Measurements from ENCODE around the gene CMKLR1.

CMKLR1 gene

DNA sequence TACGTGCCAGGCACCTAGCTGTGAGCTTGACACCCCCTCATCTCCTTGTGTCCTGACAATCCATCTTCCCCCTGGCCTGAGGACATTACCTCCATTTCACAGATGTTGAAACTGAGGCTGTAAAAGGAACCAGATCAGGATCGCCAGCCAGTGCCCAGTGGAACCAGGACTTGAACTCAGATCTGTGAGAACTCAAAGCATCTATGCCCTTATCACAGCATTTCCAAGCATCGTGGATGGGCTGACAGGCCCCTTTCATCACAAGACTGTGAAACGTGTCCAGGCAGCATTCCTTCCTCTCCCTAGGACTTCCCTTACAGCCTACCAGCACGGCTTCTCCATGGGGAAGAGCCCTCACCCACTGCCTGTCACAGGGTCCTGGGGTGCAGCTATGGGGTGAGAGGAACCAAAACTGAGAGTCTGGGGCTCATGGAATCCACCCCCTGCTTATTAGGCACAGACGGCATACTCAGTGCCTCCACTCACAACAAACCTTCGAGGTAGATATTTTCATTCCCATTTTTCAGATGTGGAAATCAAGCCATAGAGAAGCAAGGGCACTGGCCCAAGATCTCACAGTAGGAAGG, 26.9 kb downstream of the CMKLR1 start:
- DNase-seq (ENCODE audit: low read depth in 1 of 2, low spot score in 1 of 2) = no peak
- Histone ChIP-seq H3K27ac (replicated peaks) (no peak overlapping the region; the same call in 1 of the 2 replicates), H3K4me3 (replicated peaks; ENCODE audit: insufficient read depth, low read length) (no peak overlapping the region), H3K27me3 (ENCODE audit: insufficient read depth, poor library complexity, severe bottlenecking) (no peaks in the 10 kb centered on the region)
- TF ChIP-seq POLR2AphosphoS5 (IDR thresholded peaks at IDR 0.05; ENCODE audit: low read depth) (no peak), CTCF (IDR thresholded peaks at IDR 0.05; ENCODE audit: insufficient read depth, low read length) (no peak), REST (IDR thresholded peaks at IDR 0.05; ENCODE audit: insufficient replicate concordance, low read depth) (no peak), SPI1 (IDR thresholded peaks at IDR 0.05; ENCODE audit: borderline replicate concordance, low read depth) (no peak), GABPA (IDR thresholded peaks at IDR 0.05; ENCODE audit: low read depth) (no peak)

GRCh38 chr12:108311605-108312004, 27.5 kb downstream of the CMKLR1 start:
- TF ChIP-seq POLR2AphosphoS5 (IDR thresholded peaks at IDR 0.05; ENCODE audit: low read depth) = no peak
- no peak for TF ChIP-seq REST (IDR thresholded peaks at IDR 0.05; ENCODE audit: insufficient replicate concordance, low read depth)
- no peak for TF ChIP-seq GABPA (IDR thresholded peaks at IDR 0.05; ENCODE audit: low read depth)
- no peak for TF ChIP-seq CTCF (IDR thresholded peaks at IDR 0.05; ENCODE audit: insufficient read depth, low read length)
- no peak for TF ChIP-seq SPI1 (IDR thresholded peaks at IDR 0.05; ENCODE audit: borderline replicate concordance, low read depth)
- H3K4me3 ChIP-seq (replicated peaks; ENCODE audit: insufficient read depth, low read length) = no peak overlapping the region
- H3K27me3 ChIP-seq (ENCODE audit: insufficient read depth, poor library complexity, severe bottlenecking) = no peaks in the 10 kb centered on the region
- no peak overlapping the region for H3K27ac ChIP-seq (replicated peaks)
- DNase-seq (ENCODE audit: low read depth in 1 of 2, low spot score in 1 of 2) = no peak

GRCh38 chr12:108310489-108310888, 28.6 kb downstream of the CMKLR1 start:
- Histone ChIP-seq H3K4me3 (replicated peaks; ENCODE audit: insufficient read depth, low read length) (no peak overlapping the region), H3K27me3 (ENCODE audit: insufficient read depth, poor library complexity, severe bottlenecking) (no peaks in the 10 kb centered on the region), H3K27ac (replicated peaks) (no peak overlapping the region)
- TF ChIP-seq GABPA (IDR thresholded peaks at IDR 0.05; ENCODE audit: low read depth) = no peak
- no peak for TF ChIP-seq CTCF (IDR thresholded peaks at IDR 0.05; ENCODE audit: insufficient read depth, low read length)
- no peak for TF ChIP-seq REST (IDR thresholded peaks at IDR 0.05; ENCODE audit: insufficient replicate concordance, low read depth)
- TF ChIP-seq POLR2AphosphoS5 (IDR thresholded peaks at IDR 0.05; ENCODE audit: low read depth) = no peak
- no peak for TF ChIP-seq SPI1 (IDR thresholded peaks at IDR 0.05; ENCODE audit: borderline replicate concordance, low read depth)
- no peak for DNase-seq (ENCODE audit: low read depth in 1 of 2, low spot score in 1 of 2)
